Trophoblast cell (in vitro differentiated cells and primary cell): ENCODE measurements around the gene NOMO2.
"Not testable (repeated sequence)": the region's sequence is repeated elsewhere in the genome, so short reads cannot be mapped to it uniquely, and the experiment has no call there.

Experiments
- DNase-seq, 2 donors: peaks; one replicate each; pipeline ENCODE4 v3.0.0-alpha.2; 2016
- H2AFZ ChIP-seq: 2 replicates; pipeline ENCODE4 v1.6.1; 2013; ENCODE audit warnings: low read length, moderate library complexity, mild to moderate bottlenecking; ENCODE audit not compliant: insufficient read depth, poor library complexity
- H2AK5ac ChIP-seq: 2 replicates; pipeline ENCODE4 v1.6.1; 2013; ENCODE audit warnings: mild to moderate bottlenecking, low read length
- H2BK120ac ChIP-seq: 2 replicates; pipeline ENCODE4 v1.6.1; 2013; ENCODE audit warnings: low read length, mild to moderate bottlenecking, moderate library complexity; ENCODE audit not compliant: insufficient read depth, poor library complexity
- H2BK12ac ChIP-seq: 2 replicates; pipeline ENCODE4 v1.6.1; 2013; ENCODE audit warnings: mild to moderate bottlenecking, low read length, moderate library complexity
- H2BK5ac ChIP-seq: 2 replicates; pipeline ENCODE4 v1.6.1; 2013; ENCODE audit warnings: low read length, low read depth, moderate library complexity, mild to moderate bottlenecking; ENCODE audit not compliant: poor library complexity
- H3K14ac ChIP-seq: 2 replicates; pipeline ENCODE4 v1.6.1; 2013; ENCODE audit warnings: mild to moderate bottlenecking, low read length
- H3K18ac ChIP-seq: 2 replicates; pipeline ENCODE4 v1.6.1; 2013; ENCODE audit warnings: mild to moderate bottlenecking, low read length
- H3K23ac ChIP-seq: 2 replicates; pipeline ENCODE4 v1.6.1; 2013; ENCODE audit warnings: low read length
- H3K27ac ChIP-seq: 2 replicates; pipeline ENCODE4 v1.5.1; 2013; ENCODE audit warnings: low read depth, mild to moderate bottlenecking, inconsistent platforms, low read length, moderate library complexity
- H3K27me3 ChIP-seq: 2 replicates; pipeline ENCODE4 v1.6.1; 2013; ENCODE audit warnings: inconsistent platforms, mild to moderate bottlenecking, low read length, moderate library complexity; ENCODE audit not compliant: insufficient read depth
- H3K36me3 ChIP-seq, 2 experiments: 1 replicate in 1 of 2; 2 replicates in 1 of 2; pipeline ENCODE4 v1.6.1; 2013; ENCODE audit warnings: low read length in 2 of 2, mild to moderate bottlenecking in 2 of 2, moderate library complexity in 1 of 2; ENCODE audit not compliant: insufficient read depth in 2 of 2, control insufficient read depth in 1 of 2
- H3K4ac ChIP-seq: 2 replicates; pipeline ENCODE4 v1.6.1; 2013; ENCODE audit warnings: low read depth, mild to moderate bottlenecking, low read length, moderate library complexity
- H3K4me1 ChIP-seq, 2 experiments: 1 replicate in 1 of 2; 2 replicates in 1 of 2; pipeline ENCODE4 v1.6.1; 2013; ENCODE audit warnings: low read length in 2 of 2, mild to moderate bottlenecking in 2 of 2, moderate library complexity in 1 of 2; ENCODE audit not compliant: insufficient read depth in 2 of 2, control insufficient read depth in 1 of 2
- H3K4me2 ChIP-seq: 2 replicates; pipeline ENCODE4 v1.6.1; 2013; ENCODE audit warnings: inconsistent platforms, mild to moderate bottlenecking, low read length, moderate library complexity
- H3K4me3 ChIP-seq: 2 replicates; pipeline ENCODE4 v1.5.1; 2013; ENCODE audit warnings: mild to moderate bottlenecking, low read depth, low read length, inconsistent platforms
- H3K79me1 ChIP-seq: one replicate; pipeline ENCODE4 v1.6.1; 2013; ENCODE audit warnings: low read length
- H3K79me2 ChIP-seq: 2 replicates; pipeline ENCODE4 v1.6.1; 2013; ENCODE audit warnings: low read length, mild to moderate bottlenecking; ENCODE audit not compliant: control insufficient read depth, insufficient read depth, poor library complexity
- H3K9ac ChIP-seq: 2 replicates; pipeline ENCODE4 v1.6.1; 2013; ENCODE audit warnings: mild to moderate bottlenecking, low read length
- H3K9me3 ChIP-seq: 2 replicates; pipeline ENCODE4 v1.6.1; 2013; ENCODE audit warnings: low read depth, mild to moderate bottlenecking, control low read depth, inconsistent platforms, low read length; ENCODE audit not compliant: insufficient read depth
- H4K12ac ChIP-seq: 2 replicates; pipeline ENCODE4 v1.6.1; 2013; ENCODE audit warnings: low read depth, mild to moderate bottlenecking, low read length, moderate library complexity
- H4K8ac ChIP-seq: 2 replicates; pipeline ENCODE4 v1.6.1; 2013; ENCODE audit warnings: low read depth, mild to moderate bottlenecking, low read length, moderate library complexity
- H4K91ac ChIP-seq: one replicate; pipeline ENCODE4 v1.6.1; 2013; ENCODE audit warnings: low read depth, mild to moderate bottlenecking, low read length, moderate library complexity
- WGBS: extraction: QIAGEN DNeasy Blood & Tissue Kit; methylation state at CpG from one replicate; pipeline ENCODE4 v1.1.7; 2013; ENCODE audit warnings: missing lambda C conversion rate; ENCODE audit not compliant: insufficient read length, insufficient coverage; ENCODE audit errors: extremely low coverage; 5-methylcytosine and 5-hydroxymethylcytosine counted together

Gene NOMO2

GRCh38 chr16:18544232-18545081 is 17.4 kb downstream of the NOMO2 start:
- not testable (repeated sequence) for H3K4ac ChIP-seq, H3K9ac ChIP-seq, H3K27me3 ChIP-seq, H3K23ac ChIP-seq, H3K18ac ChIP-seq, H2AFZ ChIP-seq, H2BK120ac ChIP-seq, H3K36me3 ChIP-seq, H3K4me3 ChIP-seq, H3K4me2 ChIP-seq, H4K8ac ChIP-seq, H2AK5ac ChIP-seq, H3K9me3 ChIP-seq, H3K27ac ChIP-seq, H3K4me1 ChIP-seq, DNase-seq, H3K79me1 ChIP-seq, H4K91ac ChIP-seq, H2BK12ac ChIP-seq, H4K12ac ChIP-seq, H2BK5ac ChIP-seq, H3K79me2 ChIP-seq, H3K14ac ChIP-seq
- no CpG with 5 or more reads among the region's 6 CpGs for WGBS

- H4K12ac ChIP-seq, H2BK120ac ChIP-seq, DNase-seq, H3K27me3 ChIP-seq, H3K14ac ChIP-seq, H4K8ac ChIP-seq, H3K79me1 ChIP-seq, H3K18ac ChIP-seq, H2BK5ac ChIP-seq, H3K23ac ChIP-seq, H3K9me3 ChIP-seq, H3K9ac ChIP-seq, H3K4ac ChIP-seq, H4K91ac ChIP-seq, H3K4me2 ChIP-seq, H3K4me1 ChIP-seq, H3K79me2 ChIP-seq, H2AFZ ChIP-seq, H2BK12ac ChIP-seq, H3K4me3 ChIP-seq, H3K36me3 ChIP-seq, H3K27ac ChIP-seq, H2AK5ac ChIP-seq: not testable (repeated sequence)
- WGBS = no CpG with 5 or more reads among the region's 5 CpGs
These were observed 20.0 kb downstream of the NOMO2 start for GRCh38 chr16:18541912-18542311.

GRCh38 chr16:18537004-18537403 is 24.9 kb downstream of the NOMO2 start:
- H4K12ac ChIP-seq, H3K23ac ChIP-seq, H3K4me1 ChIP-seq, H4K91ac ChIP-seq, H3K9me3 ChIP-seq, H3K27ac ChIP-seq, H3K4me2 ChIP-seq, H3K79me1 ChIP-seq, H2AFZ ChIP-seq, H2BK5ac ChIP-seq, H3K36me3 ChIP-seq, H2BK120ac ChIP-seq, H3K4ac ChIP-seq, H3K4me3 ChIP-seq, H3K14ac ChIP-seq, H3K79me2 ChIP-seq, H3K9ac ChIP-seq, H3K18ac ChIP-seq, H4K8ac ChIP-seq, H3K27me3 ChIP-seq, DNase-seq, H2BK12ac ChIP-seq, H2AK5ac ChIP-seq: not testable (repeated sequence)
- WGBS = no CpG with 5 or more reads among the region's 3 CpGs

GRCh38 chr16:18535519-18536168 is 26.3 kb downstream of the NOMO2 start:
- not testable (repeated sequence) for DNase-seq, H4K12ac ChIP-seq, H3K27ac ChIP-seq, H3K4me3 ChIP-seq, H3K4me2 ChIP-seq, H2BK120ac ChIP-seq, H3K79me2 ChIP-seq, H3K9me3 ChIP-seq, H3K9ac ChIP-seq, H2BK12ac ChIP-seq, H4K91ac ChIP-seq, H3K36me3 ChIP-seq, H3K18ac ChIP-seq, H3K27me3 ChIP-seq, H2AFZ ChIP-seq, H3K79me1 ChIP-seq, H3K14ac ChIP-seq, H2BK5ac ChIP-seq, H3K23ac ChIP-seq, H3K4ac ChIP-seq, H4K8ac ChIP-seq, H3K4me1 ChIP-seq, H2AK5ac ChIP-seq
- WGBS = no CpG with 5 or more reads among the region's 15 CpGs
